Measurements from ENCODE around the gene CCDC172. TPM values are rescaled to one million over a fixed set of nuclear protein-coding genes. Genes with fewer than 3 reads are reported as not detected.

The CCDC172 gene
- total and polyA plus RNA-seq, 2 of the 4 experiments (the other 2 are of a cell fraction), result not detected

DNA sequence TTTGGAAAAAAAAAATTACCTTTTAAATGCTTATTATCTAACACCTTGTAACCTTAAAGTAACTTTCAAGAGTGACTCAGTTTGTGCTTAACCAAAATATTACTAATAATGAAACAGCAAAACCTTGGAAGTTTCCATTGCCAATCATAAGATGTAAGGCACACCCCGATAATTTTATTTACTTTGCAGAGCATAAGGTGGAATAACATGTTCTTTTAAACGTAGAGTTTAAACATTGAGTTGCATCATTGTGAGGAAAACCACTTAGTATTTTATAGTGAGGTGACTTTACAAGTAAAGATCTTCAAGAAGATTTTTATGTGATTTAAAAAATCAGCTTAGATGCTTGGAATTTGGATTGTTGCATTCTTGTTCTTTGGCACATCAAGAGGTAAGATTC is 103.4 kb downstream of the CCDC172 start, which contains the start of gene PNLIPRP3:
Gene PNLIPRP3 (plus strand): TSS at position 177 of the 400 bp plus-strand sequence. CDS start 166 bp downstream, at position 343.
- Histone ChIP-seq H3K4me2 (ENCODE audit: low read depth, low read length) (no peak within 1 kb of the TSS), H3K9me3 (ENCODE audit: control insufficient read depth, insufficient read depth, low read length) (no peaks in the 10 kb centered on the region), H4K8ac (ENCODE audit: low read depth in 2 of 2, low read length in 2 of 2) (no peak within 1 kb of the TSS), H3K27me3 (ENCODE audit: control insufficient read depth, insufficient read depth, low read length) (no peaks in the 10 kb centered on the region), H3K14ac (replicated peaks; ENCODE audit: low read depth, low read length) (no peak within 1 kb of the TSS), H3K4me3 (ENCODE audit: insufficient read depth, low read depth, low read length) (no peak within 1 kb of the TSS), H3K9me1 (ENCODE audit: insufficient read depth, low read length) (no peaks in the 10 kb centered on the region), H3K36me3 (ENCODE audit: control insufficient read depth, insufficient read depth, low read length) (no peaks in the 10 kb centered on the region), H4K91ac (ENCODE audit: insufficient read depth, low read depth, low read length) (no peak within 1 kb of the TSS), H3K9ac (ENCODE audit: low read depth, low read length) (no peak within 1 kb of the TSS), H2BK15ac (ENCODE audit: low read depth, low read length) (no peak within 1 kb of the TSS), H3K79me1 (ENCODE audit: low read depth in 1 of 2, low read length in 2 of 2) (no peaks in the 10 kb centered on the region), H2AK5ac (ENCODE audit: low read depth, low read length) (no peak within 1 kb of the TSS), H4K5ac (ENCODE audit: low read depth, low read length) (no peak within 1 kb of the TSS), H2AFZ (replicated peaks; ENCODE audit: low read length, poor library complexity) (no peak within 1 kb of the TSS), H3K4ac (ENCODE audit: low read depth, low read length) (no peak within 1 kb of the TSS), H3K4me1 (ENCODE audit: control insufficient read depth, insufficient read depth, low read length) (no peaks in the 10 kb centered on the region), H2BK20ac (ENCODE audit: low read depth, low read length) (no peak within 1 kb of the TSS), H3K56ac (ENCODE audit: extremely low read depth, insufficient read depth, low read length) (no peak within 1 kb of the TSS), H3K23ac (ENCODE audit: low read depth, low read length) (no peak within 1 kb of the TSS), H2BK120ac (ENCODE audit: low read depth, low read length) (no peak within 1 kb of the TSS), H3K18ac (ENCODE audit: low read depth, low read length) (no peak within 1 kb of the TSS), H3K27ac (ENCODE audit: insufficient read depth, low read length) (no peak within 1 kb of the TSS), H4K20me1 (ENCODE audit: insufficient read depth, low read length) (no peaks in the 10 kb centered on the region), H2BK5ac (ENCODE audit: low read depth, low read length, poor library complexity, severe bottlenecking) (no peak within 1 kb of the TSS), H2AK9ac (replicated peaks; ENCODE audit: low read depth, low read length, poor library complexity) (no peak within 1 kb of the TSS)
- DNase-seq, result no peak
- CTCF ChIA-PET, result no interaction called here
- no peak for ATAC-seq (ENCODE audit: low read depth)
- POLR2A ChIA-PET (ENCODE audit: unreplicated experiment), result no interaction called here
- intact Hi-C loops (cut with micrococcal nuclease), result no loop called here
- no TSS peak for BruUV-seq (replicated peaks)
- TF ChIP-seq, protein P1, sequence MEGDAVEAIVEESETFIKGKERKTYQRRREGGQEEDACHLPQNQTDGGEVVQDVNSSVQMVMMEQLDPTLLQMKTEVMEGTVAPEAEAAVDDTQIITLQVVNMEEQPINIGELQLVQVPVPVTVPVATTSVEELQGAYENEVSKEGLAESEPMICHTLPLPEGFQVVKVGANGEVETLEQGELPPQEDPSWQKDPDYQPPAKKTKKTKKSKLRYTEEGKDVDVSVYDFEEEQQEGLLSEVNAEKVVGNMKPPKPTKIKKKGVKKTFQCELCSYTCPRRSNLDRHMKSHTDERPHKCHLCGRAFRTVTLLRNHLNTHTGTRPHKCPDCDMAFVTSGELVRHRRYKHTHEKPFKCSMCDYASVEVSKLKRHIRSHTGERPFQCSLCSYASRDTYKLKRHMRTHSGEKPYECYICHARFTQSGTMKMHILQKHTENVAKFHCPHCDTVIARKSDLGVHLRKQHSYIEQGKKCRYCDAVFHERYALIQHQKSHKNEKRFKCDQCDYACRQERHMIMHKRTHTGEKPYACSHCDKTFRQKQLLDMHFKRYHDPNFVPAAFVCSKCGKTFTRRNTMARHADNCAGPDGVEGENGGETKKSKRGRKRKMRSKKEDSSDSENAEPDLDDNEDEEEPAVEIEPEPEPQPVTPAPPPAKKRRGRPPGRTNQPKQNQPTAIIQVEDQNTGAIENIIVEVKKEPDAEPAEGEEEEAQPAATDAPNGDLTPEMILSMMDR (conservative IDR thresholded peaks at IDR 0.05; ENCODE audit: low read depth, low read length), result no peak
- TF ChIP-seq, protein P2, sequence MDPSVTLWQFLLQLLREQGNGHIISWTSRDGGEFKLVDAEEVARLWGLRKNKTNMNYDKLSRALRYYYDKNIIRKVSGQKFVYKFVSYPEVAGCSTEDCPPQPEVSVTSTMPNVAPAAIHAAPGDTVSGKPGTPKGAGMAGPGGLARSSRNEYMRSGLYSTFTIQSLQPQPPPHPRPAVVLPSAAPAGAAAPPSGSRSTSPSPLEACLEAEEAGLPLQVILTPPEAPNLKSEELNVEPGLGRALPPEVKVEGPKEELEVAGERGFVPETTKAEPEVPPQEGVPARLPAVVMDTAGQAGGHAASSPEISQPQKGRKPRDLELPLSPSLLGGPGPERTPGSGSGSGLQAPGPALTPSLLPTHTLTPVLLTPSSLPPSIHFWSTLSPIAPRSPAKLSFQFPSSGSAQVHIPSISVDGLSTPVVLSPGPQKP (IDR thresholded peaks at IDR 0.05; ENCODE audit: borderline replicate concordance, low read depth, low read length), result no peak
- WGBS, 2 experiments (ENCODE audit: extremely low coverage in 2 of 2, insufficient read length in 1 of 2), result no CpG with 5 or more reads among the region's 2 CpGs
- dilution Hi-C loops (cut with HindIII; ENCODE audit: low sequenced_read_pairs, unreplicated experiment), result no loop called here
- in situ Hi-C loops (cut with MboI; ENCODE audit: low sequenced_read_pairs), result no loop called here

All from IMR-90 (cell line).